Neural crest cell (in vitro differentiated cells): ENCODE results near the gene NPRL2. TPM values are rescaled to one million over a fixed set of nuclear protein-coding genes. Genes with fewer than 3 reads are reported as not detected.
A peak's percentile ranks its signal among the peaks of the same experiment; 100 is the strongest.

Experiments used
- DNase-seq: peaks from one replicate; pipeline ENCODE4 v3.0.0; 2021; ENCODE audit warnings: low read depth, mixed read lengths, low spot score
- H3K27ac Mint-ChIP-seq: one replicate; pipeline ENCODE4 v1.8.0; 2021; ENCODE audit warnings: mild to moderate bottlenecking, mixed read lengths; ENCODE audit not compliant: unreplicated experiment
- H3K27me3 Mint-ChIP-seq: 2 replicates; pipeline ENCODE4 v1.8.0; 2021; ENCODE audit warnings: low read depth, mild to moderate bottlenecking, mixed read lengths
- H3K36me3 Mint-ChIP-seq: 2 replicates; pipeline ENCODE4 v1.8.0; 2021; ENCODE audit warnings: low read depth, mild to moderate bottlenecking, mixed read lengths
- H3K4me1 Mint-ChIP-seq: 2 replicates; pipeline ENCODE4 v1.8.0; 2021; ENCODE audit warnings: mixed read lengths
- H3K4me3 Mint-ChIP-seq: one replicate; pipeline ENCODE4 v1.8.0; 2021; ENCODE audit warnings: mild to moderate bottlenecking, mixed read lengths
- H3K9me3 Mint-ChIP-seq: 2 replicates; pipeline ENCODE4 v1.8.0; 2021; ENCODE audit warnings: mixed read lengths
- CTCF ChIP-seq: fragments of 200-600 bp; sonication (generic); conservative IDR thresholded peaks from 2 replicates; pipeline ENCODE4 v1.5.0; 2021; ENCODE audit warnings: antibody characterized with exemption, mild to moderate bottlenecking
- total RNA-seq: library from RNA; stranded (reverse); gene quantifications from 2 replicates; pipeline ENCODE4 v1.2.1, GENCODE V29; 2021

The NPRL2 gene
- total RNA-seq, 1 donor from 2014 or later: 30.6 TPM

- Mint-ChIP-seq H3K4me1 (peaks cover 12% of the 10 kb centered on the region), H3K36me3 (no peaks in the 10 kb centered on the region), H3K9me3 (no peaks in the 10 kb centered on the region), H3K4me3 (peak overlapping the region; percentile 75), H3K27me3 (no peaks in the 10 kb centered on the region), H3K27ac (peak overlapping the region; percentile 57)
- DNase-seq: no peak
- no peak for TF ChIP-seq CTCF
Observed at GRCh38 chr3:50364573-50365079, 14.1 kb upstream of the NPRL2 start.

GRCh38 chr3:50359760-50360110 lies 9.2 kb upstream of the NPRL2 start:
- Mint-ChIP-seq H3K9me3 (no peaks in the 10 kb centered on the region), H3K27me3 (no peaks in the 10 kb centered on the region), H3K4me1 (peaks cover 42% of the 10 kb centered on the region), H3K4me3 (peak overlapping the region; percentile 97), H3K36me3 (no peaks in the 10 kb centered on the region), H3K27ac (peak overlapping the region; percentile 9)
- DNase-seq: no peak
- no peak for TF ChIP-seq CTCF

- Mint-ChIP-seq H3K27ac (peak within 1 kb of the TSS; percentile 95), H3K9me3 (no peaks in the 10 kb centered on the region), H3K4me3 (peak within 1 kb of the TSS; percentile 97), H3K27me3 (no peaks in the 10 kb centered on the region), H3K36me3 (no peaks in the 10 kb centered on the region), H3K4me1 (peaks cover 42% of the 10 kb centered on the region)
- DNase-seq: peak; percentile 88
- no peak for TF ChIP-seq CTCF
Observed at GRCh38 chr3:50358911-50359759, 8.6 kb upstream of the NPRL2 start, which contains the start of gene TMEM115. Gene TMEM115, minus strand, starts transcription at chr3:50359521. Its CDS starts 458 bp downstream, at chr3:50359063.

GRCh38 chr3:50358355-50358910 lies 7.9 kb upstream of the NPRL2 start:
- H3K27me3 Mint-ChIP-seq: no peaks in the 10 kb centered on the region
- TF ChIP-seq CTCF: no peak
- H3K27ac Mint-ChIP-seq: peak overlapping the region; percentile 95
- no peaks in the 10 kb centered on the region for H3K36me3 Mint-ChIP-seq
- H3K9me3 Mint-ChIP-seq: no peaks in the 10 kb centered on the region
- DNase-seq: no peak
- peaks cover 39% of the 10 kb centered on the region for H3K4me1 Mint-ChIP-seq
- peak overlapping the region; percentile 93 for H3K4me3 Mint-ChIP-seq

GRCh38 chr3:50357481-50357880 lies 6.9 kb upstream of the NPRL2 start:
- peak overlapping the region; percentile 93 for H3K4me3 Mint-ChIP-seq
- no peaks in the 10 kb centered on the region for H3K36me3 Mint-ChIP-seq
- TF ChIP-seq CTCF: no peak
- H3K27ac Mint-ChIP-seq: peak overlapping the region; percentile 50
- DNase-seq: no peak
- no peaks in the 10 kb centered on the region for H3K27me3 Mint-ChIP-seq
- H3K9me3 Mint-ChIP-seq: no peaks in the 10 kb centered on the region
- H3K4me1 Mint-ChIP-seq: peaks cover 39% of the 10 kb centered on the region
